Measurements from ENCODE around the gene LIN7A.

- TF ChIP-seq POLR2A (IDR thresholded peaks at IDR 0.05; ENCODE audit: low read depth, low read length) = no peak
- TF ChIP-seq CTCF (conservative IDR thresholded peaks at IDR 0.05; ENCODE audit: low read depth, low read length) = no peak
These were observed 76.8 kb downstream of the LIN7A start for GRCh38 chr12:80860928-80861327.

Measured in IMR-90 (cell line).